T-helper 2 cell (primary cell): ENCODE data around the gene BCAS1.
A peak's percentile ranks its signal among the peaks of the same experiment; 100 is the strongest.

ENCODE experiments used
- DNase-seq, 5 experiments: peaks; one replicate each; pipeline versions ENCODE4 v3.0.0 to v3.0.0-alpha.2; 2012 to 2022

BCAS1 gene

GRCh38 chr20:53957451-53958172 is 112.8 kb downstream of the BCAS1 start:
- no peak for DNase-seq

- DNase-seq: no peak
These were observed 114.2 kb downstream of the BCAS1 start for GRCh38 chr20:53956013-53956715.

GRCh38 chr20:53954723-53955658 is 115.4 kb downstream of the BCAS1 start:
- no peak for DNase-seq

- no peak for DNase-seq
These were observed 117.8 kb downstream of the BCAS1 start for GRCh38 chr20:53952528-53953096.

- DNase-seq: no peak
These were observed 119.8 kb downstream of the BCAS1 start for GRCh38 chr20:53950578-53950977.

GRCh38 chr20:53950031-53950430 is 120.4 kb downstream of the BCAS1 start:
- DNase-seq: no peak

- DNase-seq: peak; percentile 36 to 96 (median 73)
These were observed 121.0 kb downstream of the BCAS1 start for GRCh38 chr20:53949319-53949839.

GRCh38 chr20:53948383-53949318 is 121.7 kb downstream of the BCAS1 start:
- DNase-seq: peak in 1 of 5 experiments; percentile 22

- DNase-seq: no peak
These were observed 122.7 kb downstream of the BCAS1 start for GRCh38 chr20:53947501-53948195.

GRCh38 chr20:53946106-53946505 is 124.3 kb downstream of the BCAS1 start:
- DNase-seq: no peak

GRCh38 chr20:53945478-53945877 is 124.9 kb downstream of the BCAS1 start:
- DNase-seq: no peak

GRCh38 chr20:53944796-53945195 is 125.6 kb downstream of the BCAS1 start:
- no peak for DNase-seq

- peak in 2 of 5 experiments; percentile 10 to 45 for DNase-seq
These were observed 126.7 kb downstream of the BCAS1 start for GRCh38 chr20:53943522-53944291.

- DNase-seq: no peak
These were observed 127.4 kb downstream of the BCAS1 start for GRCh38 chr20:53942973-53943372.

- no peak for DNase-seq
These were observed 128.0 kb downstream of the BCAS1 start for GRCh38 chr20:53942472-53942816.

GRCh38 chr20:53941680-53942471 is 128.5 kb downstream of the BCAS1 start:
- no peak for DNase-seq

- no peak for DNase-seq
These were observed 129.4 kb downstream of the BCAS1 start for GRCh38 chr20:53940907-53941545.

GRCh38 chr20:53940360-53940702 is 130.1 kb downstream of the BCAS1 start:
- no peak for DNase-seq
